HepG2 (cell line): ENCODE measurements around the gene PIEZO1. TPM values are rescaled to one million over a fixed set of nuclear protein-coding genes. Genes with fewer than 3 reads are reported as not detected.

Source experiments
- BRCA1 ChIP-seq: sonication (generic); formaldehyde crosslinking; IDR thresholded peaks from 2 replicates; pipeline ENCODE4 v1.4.0; 2020; ENCODE audit warnings: missing genetic modification reagents
- CREM ChIP-seq, 2 experiments: sonication (generic) in 1 of 2; formaldehyde crosslinking in 1 of 2; IDR thresholded peaks; 2 replicates each; pipeline versions ENCODE4 v1.4.0 to v1.6.1; 2016 to 2020; ENCODE audit warnings: antibody characterized with exemption in 1 of 2, mild to moderate bottlenecking in 1 of 2, missing genetic modification reagents in 1 of 2
- FOXJ3 ChIP-seq: sonication (generic); formaldehyde crosslinking; IDR thresholded peaks from 2 replicates; pipeline ENCODE4 v1.4.0; 2020; ENCODE audit warnings: missing genetic modification reagents, mild to moderate bottlenecking, borderline replicate concordance
- KLF16 ChIP-seq, 2 experiments: sonication (generic) in 1 of 2; formaldehyde crosslinking in 1 of 2; IDR thresholded peaks; 2 replicates each; pipeline versions ENCODE4 v1.6.1 to v1.8.0; 2016 to 2023; ENCODE audit warnings: missing genetic modification reagents in 2 of 2, missing compliant biosample characterization in 1 of 2
- MEIS1 ChIP-seq: sonication (generic); formaldehyde crosslinking; IDR thresholded peaks from 2 replicates; pipeline ENCODE4 v1.9.0; 2021; ENCODE audit warnings: mild to moderate bottlenecking, missing genetic modification reagents, moderate library complexity, borderline replicate concordance
- MTERF4 ChIP-seq: sonication (generic); formaldehyde crosslinking; IDR thresholded peaks from 2 replicates; pipeline ENCODE4 v1.8.0; 2023; ENCODE audit warnings: mild to moderate bottlenecking, missing genetic modification reagents
- RBFOX2 ChIP-seq: fragments of 200-400 bp; formaldehyde crosslinking; IDR thresholded peaks from 2 replicates; pipeline ENCODE4 v1.6.1; 2017; ENCODE audit warnings: low read depth, mild to moderate bottlenecking, low read length
- RBM39 ChIP-seq: fragments of 200-400 bp; formaldehyde crosslinking; IDR thresholded peaks from one replicate; pipeline ENCODE4 v1.6.1; 2018; ENCODE audit warnings: antibody characterized with exemption, mild to moderate bottlenecking, low read depth, low read length; ENCODE audit not compliant: poor library complexity, severe bottlenecking
- SAP130 ChIP-seq: IDR thresholded peaks from 2 replicates; pipeline ENCODE4 v1.6.1; 2016; ENCODE audit warnings: low read depth
- SP1 ChIP-seq, 2 experiments: fragments of 450-650 bp in 1 of 2; sonication (generic) in 1 of 2; formaldehyde crosslinking in 1 of 2; IDR thresholded peaks; 2 replicates each; pipeline versions ENCODE4 v1.4.0 to v1.6.1; 2016 to 2020; ENCODE audit warnings: missing genetic modification reagents in 1 of 2
- THAP8 ChIP-seq: sonication (generic); formaldehyde crosslinking; IDR thresholded peaks from 2 replicates; pipeline ENCODE4 v1.5.1; 2020; ENCODE audit warnings: missing genetic modification reagents, mild to moderate bottlenecking, borderline replicate concordance
- ZFP82 ChIP-seq: sonication (generic); formaldehyde crosslinking; IDR thresholded peaks from 2 replicates; pipeline ENCODE4 v1.5.1; 2020; ENCODE audit warnings: mild to moderate bottlenecking, missing genetic modification reagents, borderline replicate concordance
- ZNF549 ChIP-seq: sonication (generic); formaldehyde crosslinking; IDR thresholded peaks from 2 replicates; pipeline ENCODE4 v1.5.0; 2020; ENCODE audit warnings: missing genetic modification reagents
- ZNF605 ChIP-seq: sonication (generic); formaldehyde crosslinking; IDR thresholded peaks from 2 replicates; pipeline ENCODE4 v1.8.0; 2022; ENCODE audit warnings: mild to moderate bottlenecking, missing genetic modification reagents
- ZNF768 ChIP-seq: sonication (generic); formaldehyde crosslinking; IDR thresholded peaks from 2 replicates; pipeline ENCODE4 v1.4.0; 2020; ENCODE audit warnings: missing genetic modification reagents
- ZSCAN25 ChIP-seq: sonication (generic); formaldehyde crosslinking; IDR thresholded peaks from 2 replicates; pipeline ENCODE4 v1.8.0; 2022; ENCODE audit warnings: mild to moderate bottlenecking, missing genetic modification reagents
- polyA plus RNA-seq, 8 experiments: library from polyadenylated mRNA; depleted of rRNA in 3 of 8; stranded (reverse) in 7 of 8; unstranded in 1 of 8; fragments of >200 nt; fragmentation: Illumina TruSeq in 4 of 8; extraction: Trizol in 4 of 8; gene quantifications; 2 replicates each; pipeline versions ENCODE4 v1.2.1 to v1.2.3, GENCODE V29; 2011 to 2016; ENCODE audit warnings: low read depth in 4 of 8, missing spikeins in 1 of 8, mixed read lengths in 1 of 8; ENCODE audit not compliant: insufficient read depth in 1 of 8
- total RNA-seq, 5 experiments: library from RNA; depleted of rRNA; stranded (reverse); fragments of >200 nt; fragmentation: Illumina TruSeq; extraction: Trizol; gene quantifications; 2 replicates each; pipeline ENCODE4 v1.2.3, GENCODE V29; 2016; ENCODE audit warnings: low read depth in 1 of 5
- TF ChIP-seq, protein P1 (sequence below): sonication (generic); formaldehyde crosslinking; IDR thresholded peaks from 2 replicates; pipeline ENCODE4 v1.5.1; 2020; ENCODE audit warnings: mild to moderate bottlenecking, missing genetic modification reagents, moderate library complexity
- TF ChIP-seq, protein P2 (sequence below): sonication (generic); formaldehyde crosslinking; IDR thresholded peaks from 2 replicates; pipeline ENCODE4 v1.5.0; 2020; ENCODE audit warnings: mild to moderate bottlenecking, missing genetic modification reagents, borderline replicate concordance

PIEZO1 gene
- total and polyA plus RNA-seq, 2 of the 13 experiments (the other 11 are each of a cell fraction or from before 2014, with no cell fraction given): 67.9 to 85.0 TPM

DNA sequence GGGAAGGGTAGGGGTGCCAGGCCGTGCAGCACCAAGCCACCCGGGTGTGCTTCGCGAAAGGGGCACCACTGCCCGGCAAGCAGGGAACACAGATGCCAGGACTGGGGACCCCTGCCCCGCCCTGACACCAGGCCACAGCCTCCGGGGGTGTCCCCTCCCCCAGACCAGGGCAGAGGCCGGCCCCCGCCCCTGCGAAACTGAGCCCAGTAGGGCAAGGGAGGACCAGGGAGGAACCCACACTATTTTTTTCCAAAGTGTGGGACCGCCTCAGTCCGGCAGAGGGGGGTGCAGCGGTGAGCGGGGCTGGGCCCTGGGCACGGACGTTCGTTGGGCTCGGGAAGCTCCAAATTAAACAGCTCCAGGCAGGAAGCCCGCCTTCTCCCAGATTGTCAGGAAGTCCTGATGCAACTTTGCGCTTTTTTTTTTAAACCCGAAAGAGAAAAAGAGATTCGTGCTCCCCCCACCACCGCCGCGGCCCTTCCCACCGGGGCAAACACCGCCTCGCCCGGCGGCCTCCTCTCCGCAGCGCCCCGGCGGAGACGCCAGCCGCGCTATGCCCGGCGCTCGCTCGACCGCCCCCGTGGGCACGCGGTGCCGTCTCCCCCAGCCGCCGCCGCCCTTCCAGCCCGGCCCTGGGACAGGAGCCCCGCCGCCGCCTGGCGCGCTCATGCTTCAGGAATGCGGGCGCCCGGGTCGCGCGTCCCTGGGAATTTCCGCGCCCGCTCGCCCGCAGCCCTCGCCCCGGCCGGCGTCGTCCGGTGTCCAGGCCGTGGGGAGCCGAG, 755 bp downstream of the PIEZO1 start (continued):
- TF ChIP-seq, protein P1, sequence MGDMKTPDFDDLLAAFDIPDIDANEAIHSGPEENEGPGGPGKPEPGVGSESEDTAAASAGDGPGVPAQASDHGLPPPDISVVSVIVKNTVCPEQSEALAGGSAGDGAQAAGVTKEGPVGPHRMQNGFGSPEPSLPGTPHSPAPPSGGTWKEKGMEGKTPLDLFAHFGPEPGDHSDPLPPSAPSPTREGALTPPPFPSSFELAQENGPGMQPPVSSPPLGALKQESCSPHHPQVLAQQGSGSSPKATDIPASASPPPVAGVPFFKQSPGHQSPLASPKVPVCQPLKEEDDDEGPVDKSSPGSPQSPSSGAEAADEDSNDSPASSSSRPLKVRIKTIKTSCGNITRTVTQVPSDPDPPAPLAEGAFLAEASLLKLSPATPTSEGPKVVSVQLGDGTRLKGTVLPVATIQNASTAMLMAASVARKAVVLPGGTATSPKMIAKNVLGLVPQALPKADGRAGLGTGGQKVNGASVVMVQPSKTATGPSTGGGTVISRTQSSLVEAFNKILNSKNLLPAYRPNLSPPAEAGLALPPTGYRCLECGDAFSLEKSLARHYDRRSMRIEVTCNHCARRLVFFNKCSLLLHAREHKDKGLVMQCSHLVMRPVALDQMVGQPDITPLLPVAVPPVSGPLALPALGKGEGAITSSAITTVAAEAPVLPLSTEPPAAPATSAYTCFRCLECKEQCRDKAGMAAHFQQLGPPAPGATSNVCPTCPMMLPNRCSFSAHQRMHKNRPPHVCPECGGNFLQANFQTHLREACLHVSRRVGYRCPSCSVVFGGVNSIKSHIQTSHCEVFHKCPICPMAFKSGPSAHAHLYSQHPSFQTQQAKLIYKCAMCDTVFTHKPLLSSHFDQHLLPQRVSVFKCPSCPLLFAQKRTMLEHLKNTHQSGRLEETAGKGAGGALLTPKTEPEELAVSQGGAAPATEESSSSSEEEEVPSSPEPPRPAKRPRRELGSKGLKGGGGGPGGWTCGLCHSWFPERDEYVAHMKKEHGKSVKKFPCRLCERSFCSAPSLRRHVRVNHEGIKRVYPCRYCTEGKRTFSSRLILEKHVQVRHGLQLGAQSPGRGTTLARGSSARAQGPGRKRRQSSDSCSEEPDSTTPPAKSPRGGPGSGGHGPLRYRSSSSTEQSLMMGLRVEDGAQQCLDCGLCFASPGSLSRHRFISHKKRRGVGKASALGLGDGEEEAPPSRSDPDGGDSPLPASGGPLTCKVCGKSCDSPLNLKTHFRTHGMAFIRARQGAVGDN (CRISPR knock-in tag): peak; percentile 60; the same call in 1 of the 2 replicates
- peak; percentile 47; the same call in 1 of the 2 replicates for TF ChIP-seq SAP130
- TF ChIP-seq CREM (IDR thresholded peaks at IDR 0.05): no peak
- TF ChIP-seq CREM (CRISPR knock-in tag; IDR thresholded peaks at IDR 0.05): 0 out of 2 replicates have a peak, but pooled peaks have one; percentile 15
- TF ChIP-seq MEIS1 (CRISPR knock-in tag): no peak
- TF ChIP-seq RBFOX2: peak; percentile 72
- TF ChIP-seq ZNF549 (CRISPR knock-in tag): no peak
- TF ChIP-seq, protein P2, sequence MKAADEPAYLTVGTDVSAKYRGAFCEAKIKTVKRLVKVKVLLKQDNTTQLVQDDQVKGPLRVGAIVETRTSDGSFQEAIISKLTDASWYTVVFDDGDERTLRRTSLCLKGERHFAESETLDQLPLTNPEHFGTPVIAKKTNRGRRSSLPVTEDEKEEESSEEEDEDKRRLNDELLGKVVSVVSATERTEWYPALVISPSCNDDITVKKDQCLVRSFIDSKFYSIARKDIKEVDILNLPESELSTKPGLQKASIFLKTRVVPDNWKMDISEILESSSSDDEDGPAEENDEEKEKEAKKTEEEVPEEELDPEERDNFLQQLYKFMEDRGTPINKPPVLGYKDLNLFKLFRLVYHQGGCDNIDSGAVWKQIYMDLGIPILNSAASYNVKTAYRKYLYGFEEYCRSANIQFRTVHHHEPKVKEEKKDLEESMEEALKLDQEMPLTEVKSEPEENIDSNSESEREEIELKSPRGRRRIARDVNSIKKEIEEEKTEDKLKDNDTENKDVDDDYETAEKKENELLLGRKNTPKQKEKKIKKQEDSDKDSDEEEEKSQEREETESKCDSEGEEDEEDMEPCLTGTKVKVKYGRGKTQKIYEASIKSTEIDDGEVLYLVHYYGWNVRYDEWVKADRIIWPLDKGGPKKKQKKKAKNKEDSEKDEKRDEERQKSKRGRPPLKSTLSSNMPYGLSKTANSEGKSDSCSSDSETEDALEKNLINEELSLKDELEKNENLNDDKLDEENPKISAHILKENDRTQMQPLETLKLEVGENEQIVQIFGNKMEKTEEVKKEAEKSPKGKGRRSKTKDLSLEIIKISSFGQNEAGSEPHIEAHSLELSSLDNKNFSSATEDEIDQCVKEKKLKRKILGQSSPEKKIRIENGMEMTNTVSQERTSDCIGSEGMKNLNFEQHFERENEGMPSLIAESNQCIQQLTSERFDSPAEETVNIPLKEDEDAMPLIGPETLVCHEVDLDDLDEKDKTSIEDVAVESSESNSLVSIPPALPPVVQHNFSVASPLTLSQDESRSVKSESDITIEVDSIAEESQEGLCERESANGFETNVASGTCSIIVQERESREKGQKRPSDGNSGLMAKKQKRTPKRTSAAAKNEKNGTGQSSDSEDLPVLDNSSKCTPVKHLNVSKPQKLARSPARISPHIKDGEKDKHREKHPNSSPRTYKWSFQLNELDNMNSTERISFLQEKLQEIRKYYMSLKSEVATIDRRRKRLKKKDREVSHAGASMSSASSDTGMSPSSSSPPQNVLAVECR: no peak
- no peak for TF ChIP-seq ZNF605
- peak in 1 of 2 experiments; percentile 22; a peak in 1 of 4 replicates for TF ChIP-seq KLF16 (CRISPR knock-in tag; IDR thresholded peaks at IDR 0.05)
- no peak for TF ChIP-seq ZSCAN25 (CRISPR knock-in tag)
- no peak; the same call in 1 of the 2 replicates for TF ChIP-seq ZFP82 (CRISPR knock-in tag)
- TF ChIP-seq BRCA1 (CRISPR knock-in tag): no peak; the same call in 1 of the 2 replicates
- peak; percentile 90; the same call in 1 of the 2 replicates for TF ChIP-seq THAP8 (CRISPR knock-in tag)
- no peak for TF ChIP-seq FOXJ3 (CRISPR knock-in tag)
- peak; percentile 3 for TF ChIP-seq RBM39
- TF ChIP-seq MTERF4 (CRISPR knock-in tag): peak; percentile 71; the same call in 1 of the 2 replicates
- no peak for TF ChIP-seq SP1 (IDR thresholded peaks at IDR 0.05)
- TF ChIP-seq SP1 (CRISPR knock-in tag; IDR thresholded peaks at IDR 0.05): peak; percentile 44; the same call in 1 of the 2 replicates
- TF ChIP-seq ZNF768 (CRISPR knock-in tag): peak; percentile 32; the same call in 1 of the 2 replicates
